Psoas muscle (tissue), 8 donors: Measurements from ENCODE around the gene NOTCH3. TPM values are rescaled to one million over a fixed set of nuclear protein-coding genes. Genes with fewer than 3 reads are reported as not detected.

ENCODE experiments used
- ATAC-seq, 4 donors: fragments of 200-7000 bp; cut with Tn5 transposase; one replicate each; pipeline ENCODE4 v1.9.1; 2020; ENCODE audit warnings: moderate library complexity in 3 of 4, mild to moderate bottlenecking in 2 of 4
- DNase-seq, 2 donors: peaks; one replicate each; pipeline ENCODE4 v3.0.0-alpha.2; 2020
- H3K27ac ChIP-seq: fragments of 200-600 bp; one replicate; pipeline ENCODE4 v1.8.0; 2022
- H3K27me3 ChIP-seq, 3 donors: fragments of 200-600 bp in 1 of 3; one replicate each; pipeline versions ENCODE4 v1.6.1 to v1.8.0; 2013 to 2022; ENCODE audit warnings: low read length in 2 of 3, mild to moderate bottlenecking in 2 of 3, moderate library complexity in 1 of 3; ENCODE audit not compliant: insufficient read depth in 3 of 3
- H3K36me3 ChIP-seq, 2 donors: fragments of 200-600 bp in 1 of 2; one replicate each; pipeline versions ENCODE4 v1.6.1 to v1.8.0; 2013 to 2022; ENCODE audit warnings: low read depth in 1 of 2, mild to moderate bottlenecking in 1 of 2, moderate library complexity in 1 of 2; ENCODE audit not compliant: insufficient read depth in 1 of 2
- H3K4me1 ChIP-seq: fragments of 200-600 bp; one replicate; pipeline ENCODE4 v1.8.0; 2022
- H3K4me3 ChIP-seq: fragments of 200-600 bp; one replicate; pipeline ENCODE4 v1.8.0; 2022; ENCODE audit warnings: mild to moderate bottlenecking
- H3K9me3 ChIP-seq: fragments of 200-600 bp; one replicate; pipeline ENCODE4 v1.8.0; 2022
- CTCF ChIP-seq: fragments of 200-600 bp; IDR thresholded peaks from one replicate; pipeline ENCODE4 v1.8.0; 2022; ENCODE audit warnings: antibody characterized with exemption
- WGBS, 3 donors: extraction: QIAGEN DNeasy Blood & Tissue Kit; methylation state at CpG; one replicate each; pipeline versions ENCODE4 v1.1.6 to v1.1.7; 2013; 5-methylcytosine and 5-hydroxymethylcytosine counted together
- intact Hi-C, 2 donors: fragments of 100-400 bp; cut with DNase I; formaldehyde crosslinking; loops; one replicate each; pipeline versions ENCODE4 v1.11.0 to v1.14.2; 2022
- polyA plus RNA-seq, 3 donors: library from polyadenylated mRNA; stranded (reverse); fragments of 200-250 nt; gene quantifications; one replicate each; pipeline ENCODE4 v1.2.3, GENCODE V29; 2013
- total RNA-seq, 4 donors: library from RNA; stranded (reverse); fragmentation: NEBNext Ultra II Directional in 2 of 4; extraction: Animal tissue kit (Norgen Biotek cat#: 25700) in 2 of 4; gene quantifications; one replicate each; pipeline versions ENCODE4 v1.2.1 to v1.2.4, GENCODE V29; 2021 to 2023
- donor health status: healthy with polysubstance abuse.
- donor health status: DM: no; HTN: no; CAD: no; lungs with moderate emphysema.
- donor health status: Bipolar disorder and iron deficiency.
- donor health status: healthy.
- donor health status: DM: yes; HTN: yes; CAD: no.
- donor health status: DM: no; HTN: no; CAD: no.
- donor health status: DM: no; HTN: no; CAD: no.
- donor health status: DM: yes; HTN: yes; CAD: no.

NOTCH3 gene
- total and polyA plus RNA-seq, 7 donors, result 8.2 to 80.8 (median 29.4) TPM

DNA sequence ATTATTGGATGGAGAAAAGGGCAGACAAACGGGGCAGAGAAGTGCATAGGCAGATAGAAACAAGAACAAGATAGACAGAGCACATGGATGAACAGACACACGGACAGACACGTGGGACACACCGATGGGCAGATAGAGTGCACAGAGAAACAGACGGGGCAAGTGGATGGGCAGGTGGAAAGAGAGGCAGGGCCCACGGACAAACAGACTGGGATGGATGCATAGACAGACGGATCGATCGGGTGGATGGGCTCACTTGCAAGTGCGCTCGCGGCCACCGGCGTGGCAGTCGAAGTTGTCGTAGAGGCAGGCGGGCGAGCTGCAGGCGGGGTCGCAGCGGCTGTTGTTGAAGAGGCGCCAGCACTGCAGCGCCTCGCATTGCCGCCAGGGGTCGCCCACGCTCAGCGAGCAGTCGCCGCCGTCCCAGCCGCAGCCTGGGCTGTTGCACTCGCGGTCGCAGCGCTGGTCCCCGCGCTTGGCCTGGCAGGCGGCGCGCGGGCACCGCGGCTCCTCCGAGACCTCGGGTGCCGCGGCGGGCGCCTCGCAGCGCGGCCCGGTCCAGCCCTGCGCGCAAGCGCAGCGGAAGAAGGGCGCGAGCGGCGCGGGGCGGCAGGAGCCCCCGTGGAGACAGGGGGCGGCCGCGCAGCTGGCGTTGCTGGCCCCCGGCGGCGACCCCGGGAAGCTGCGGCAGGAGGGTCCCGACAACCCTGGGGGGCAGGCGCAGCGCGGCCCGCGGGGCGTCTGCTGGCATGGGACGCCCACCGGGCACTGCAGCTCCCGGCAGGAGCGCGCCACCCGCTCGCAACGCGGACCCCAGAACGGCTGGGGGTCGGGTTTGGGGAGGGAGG is 23.3 kb downstream of the NOTCH3 start:
- 4 to 9% (median 6%) methylated on average over 52 to 92 of the region's 92 CpGs for WGBS, 3 donors

DNA sequence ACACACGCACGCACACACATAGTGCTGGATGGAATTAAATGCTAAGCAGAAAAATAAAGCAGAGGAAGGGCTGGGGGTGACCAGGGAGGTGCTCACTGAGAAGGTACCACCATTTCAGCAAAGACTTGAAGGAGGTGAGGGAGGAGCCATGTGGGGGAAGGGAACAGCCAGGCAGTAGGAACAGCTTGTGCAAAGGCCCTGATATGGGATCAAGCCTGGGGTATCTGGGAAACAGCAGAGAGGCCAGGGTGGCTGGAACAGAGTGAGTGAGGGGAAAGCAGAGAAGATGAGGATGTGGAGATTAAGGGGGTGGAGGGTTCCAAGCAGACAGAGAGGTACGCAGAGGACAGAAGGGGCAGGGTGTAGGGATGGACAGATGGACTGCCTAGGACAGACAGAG is 25.2 kb downstream of the NOTCH3 start:
- Histone ChIP-seq H3K4me3 (no peak overlapping the region), H3K27me3 (peaks cover 0 to 18% (median 5%) of the 10 kb centered on the region in 3 donors), H3K9me3 (no peaks in the 10 kb centered on the region), H3K27ac (no peak overlapping the region), H3K4me1 (peaks cover 3% of the 10 kb centered on the region), H3K36me3 (peaks cover 0 to 4% of the 10 kb centered on the region in 2 donors)
- TF ChIP-seq CTCF, result no peak
- WGBS, 3 donors, result 84 to 95% (median 92%) methylated on average over 3 of the region's 3 CpGs
- intact Hi-C loops, result loop anchor here (2.0 to 10.0 kb wide), 5 partner anchors 77 to 381 kb away; partner anchors contain the start of gene AKAP8 (in 1 of the 2)
- no peak for DNase-seq
- no peak for ATAC-seq

More for the DNA sequence above, 23.3 kb downstream of the NOTCH3 start:
- TF ChIP-seq CTCF, result peak; percentile 100
- ATAC-seq, result peak; percentile 86 to 97 (median 94)
- Histone ChIP-seq H3K27ac (no peak overlapping the region), H3K4me1 (peaks cover 3% of the 10 kb centered on the region), H3K4me3 (peak overlapping the region; percentile 39), H3K36me3 (peaks cover 0 to 9% of the 10 kb centered on the region in 2 donors), H3K9me3 (no peaks in the 10 kb centered on the region), H3K27me3 (peaks cover 0 to 18% (median 5%) of the 10 kb centered on the region in 3 donors)
- intact Hi-C loops, result loop anchor here (1.0 to 10.0 kb wide), 7 partner anchors 73 to 381 kb away; partner anchors contain the start of gene AKAP8 (in 1 of the 2)
- peak; percentile 79 to 90 for DNase-seq

DNA sequence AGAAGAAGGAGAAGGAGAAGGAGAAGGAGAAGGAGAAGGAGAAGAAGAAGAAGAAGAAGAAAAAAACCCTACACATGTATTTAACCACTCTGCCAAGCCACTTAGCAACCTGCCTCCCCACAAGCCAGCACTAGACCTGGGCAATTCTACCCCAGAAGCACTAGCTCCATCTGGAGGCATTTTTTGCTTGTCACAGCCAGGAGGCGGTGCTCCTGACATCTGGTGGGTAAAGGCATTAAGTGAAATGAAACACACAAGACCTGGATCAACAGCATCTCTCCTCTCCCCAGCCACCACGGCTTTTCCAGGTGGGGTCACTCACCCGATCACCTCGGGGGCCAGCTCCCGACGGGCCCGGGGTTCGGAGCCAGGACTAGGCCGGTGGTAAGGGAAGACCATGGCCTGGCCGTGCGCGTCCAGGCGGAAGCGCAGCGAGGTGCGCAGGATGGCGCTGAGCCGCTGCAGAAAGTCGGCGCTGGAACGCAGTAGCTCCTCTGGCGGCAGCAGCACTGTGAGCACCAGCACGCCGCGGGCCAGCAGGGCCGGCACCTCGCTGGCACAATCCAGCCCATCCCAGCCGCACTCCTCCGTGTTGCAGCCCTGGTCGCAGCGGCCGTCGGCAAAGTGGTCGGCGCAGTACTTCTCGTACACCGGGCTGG is 26.9 kb downstream of the NOTCH3 start:
- no peak for DNase-seq
- peaks cover 0 to 9% (median 5%) of the 10 kb centered on the region in 3 donors for H3K27me3 ChIP-seq
- no peak overlapping the region for H3K27ac ChIP-seq
- no peaks in the 10 kb centered on the region for H3K9me3 ChIP-seq
- no peak overlapping the region for H3K4me3 ChIP-seq
- 90 to 92% (median 92%) methylated on average over 33 to 37 of the region's 37 CpGs for WGBS, 3 donors
- peaks cover 3% of the 10 kb centered on the region for H3K4me1 ChIP-seq
- TF ChIP-seq CTCF, result no peak
- ATAC-seq, result no peak
- intact Hi-C loops, result loop anchor here in 1 of 2 donors (10.0 kb wide), 1 partner anchor 281 kb away; no protein-coding TSS in a partner anchor
- H3K36me3 ChIP-seq, result peaks cover 0 to 9% of the 10 kb centered on the region in 2 donors

DNA sequence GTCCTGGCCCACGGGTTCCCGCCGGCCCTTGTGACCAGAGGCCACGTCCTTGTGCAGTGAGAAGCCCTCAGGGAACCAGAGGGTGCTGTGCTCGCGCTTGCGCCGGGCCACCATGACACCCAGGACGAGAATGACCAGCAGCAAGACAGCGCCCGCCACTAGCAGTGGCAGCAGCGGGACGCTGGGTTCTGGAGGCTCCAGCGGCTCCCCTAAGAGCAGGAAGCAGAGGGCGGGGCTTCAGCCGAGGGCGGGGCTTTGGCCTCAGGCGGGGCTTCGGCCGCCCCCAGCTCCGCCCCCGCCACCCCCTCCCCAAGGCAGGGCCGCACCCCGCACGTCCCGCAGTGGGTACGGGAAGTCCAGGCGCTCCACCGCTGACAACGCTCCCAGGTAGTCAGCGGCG is 30.4 kb downstream of the NOTCH3 start:
- DNase-seq, result no peak
- peaks cover 0 to 3% (median 0%) of the 10 kb centered on the region in 3 donors for H3K27me3 ChIP-seq
- no peak overlapping the region for H3K27ac ChIP-seq
- no peak overlapping the region for H3K4me3 ChIP-seq
- no peak for ATAC-seq
- WGBS, 3 donors, result 74 to 87% (median 85%) methylated on average over 27 to 32 of the region's 32 CpGs
- peaks cover 0 to 4% of the 10 kb centered on the region in 2 donors for H3K36me3 ChIP-seq
- H3K4me1 ChIP-seq, result no peaks in the 10 kb centered on the region
- TF ChIP-seq CTCF, result no peak
- peaks cover 15% of the 10 kb centered on the region for H3K9me3 ChIP-seq
- intact Hi-C loops, result loop anchor here in 1 of 2 donors (10.0 kb wide), 1 partner anchor 284 kb away; no protein-coding TSS in a partner anchor
